ENCODE measurements around the gene MTA1. TPM values are rescaled to one million over a fixed set of nuclear protein-coding genes. Genes with fewer than 3 reads are reported as not detected.

The MTA1 gene
- total and polyA plus RNA-seq, 2 of the 8 experiments (the other 6 are each of a cell fraction or from before 2014, with no cell fraction given): 73.9 to 221 TPM

DNA sequence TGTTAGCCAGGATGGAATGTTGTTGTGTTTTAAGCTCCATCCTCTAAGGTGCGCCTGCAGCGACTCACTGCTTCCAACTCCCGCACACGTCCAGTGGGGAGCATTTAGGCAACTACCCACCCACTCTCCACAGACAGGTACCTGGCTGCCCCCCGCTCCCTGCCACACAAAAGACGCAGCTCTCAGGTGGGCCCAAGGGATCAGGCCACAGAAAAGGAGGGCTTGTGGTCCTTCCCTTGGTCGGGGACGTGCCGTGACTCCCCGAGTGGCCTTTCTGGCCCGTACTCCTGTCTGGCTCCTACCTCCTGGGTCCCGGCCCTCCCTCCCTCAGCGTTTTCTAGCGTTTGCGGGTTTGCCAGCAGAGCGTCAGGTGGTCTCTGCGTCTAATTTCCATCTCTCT lies 87.6 kb downstream of the MTA1 start:
- Histone ChIP-seq H3K4ac (replicated peaks; ENCODE audit: insufficient read length, low read depth, low read length) (no peak overlapping the region), H3K4me2 (ENCODE audit: insufficient read depth in 1 of 2, low read depth in 2 of 2, low read length in 2 of 2) (no peak overlapping the region), H2BK12ac (ENCODE audit: low read depth, low read length) (no peak overlapping the region), H4K20me1 (replicated peaks in 1 of 2; ENCODE audit: control insufficient read depth in 1 of 2, insufficient read depth in 2 of 2, low read length in 2 of 2) (no peaks in the 10 kb centered on the region), H2AK5ac (ENCODE audit: low read depth, low read length) (no peak overlapping the region), H3K27me3 (replicated peaks in 1 of 4; ENCODE audit: control insufficient read depth in 3 of 4, extremely low read depth in 1 of 4, insufficient read depth in 3 of 4, low read length in 3 of 4) (no peaks in the 10 kb centered on the region; a peak in 1 of 7 replicates), H3K4me3 (ENCODE audit: extremely low read depth in 1 of 4, insufficient read depth in 2 of 4, low read depth in 3 of 4, low read length in 4 of 4) (no peak overlapping the region), H4K5ac (ENCODE audit: insufficient read length, low read depth, low read length) (no peak overlapping the region), H3K27ac (ENCODE audit: low read depth, low read length) (no peak overlapping the region), H3K23me2 (ENCODE audit: low read depth, low read length) (no peaks in the 10 kb centered on the region), H3K18ac (ENCODE audit: extremely low read depth, low read length) (no peak overlapping the region), H2BK120ac (replicated peaks; ENCODE audit: low read depth, low read length) (no peak overlapping the region), H3K79me1 (ENCODE audit: low read depth, low read length) (no peaks in the 10 kb centered on the region), H2AFZ (ENCODE audit: low read length) (no peak overlapping the region), H3K36me3 (ENCODE audit: control insufficient read depth in 2 of 4, insufficient read depth in 4 of 4, low read length in 3 of 4) (no peaks in the 10 kb centered on the region), H3K23ac (ENCODE audit: insufficient read length) (no peak overlapping the region), H3K56ac (replicated peaks; ENCODE audit: insufficient read length, low read depth, low read length) (no peak overlapping the region), H3K14ac (ENCODE audit: insufficient read length) (no peak overlapping the region), H2BK15ac (ENCODE audit: low read length) (no peak overlapping the region), H3K9ac (replicated peaks in 1 of 4; ENCODE audit: extremely low read depth in 1 of 4, low read depth in 3 of 4, low read length in 3 of 4) (no peak overlapping the region), H4K8ac (ENCODE audit: extremely low read depth, insufficient read depth, low read length) (no peak overlapping the region), H3K4me1 (replicated peaks in 1 of 4; ENCODE audit: control insufficient read depth in 3 of 4, insufficient read depth in 4 of 4, low read length in 3 of 4) (no peaks in the 10 kb centered on the region; a peak in 1 of 7 replicates), H2BK20ac (ENCODE audit: low read length) (no peak overlapping the region), H3K9me3 (ENCODE audit: insufficient read depth in 2 of 2, low read depth in 1 of 2, low read length in 1 of 2) (peaks cover 0 to 6% of the 10 kb centered on the region in 2 experiments; a peak in 1 of 4 replicates), H4K91ac (replicated peaks; ENCODE audit: insufficient read length, low read length) (no peak overlapping the region), H2BK5ac (ENCODE audit: low read depth, low read length) (no peak overlapping the region), H3K79me2 (ENCODE audit: control insufficient read depth in 1 of 2, insufficient read depth in 2 of 2, low read length in 2 of 2) (no peaks in the 10 kb centered on the region)
- ChIA-PET CTCF (ENCODE audit: partially characterized antibody) (interaction anchor here (0.6 to 1.5 kb wide), 3 partner anchors 30 to 721 kb away, joined by 3 to 4 read pairs (median 4); no protein-coding TSS in a partner anchor), POLR2A (ENCODE audit: partially characterized antibody) (no interaction called here)
- DNase-seq (ENCODE audit: low read depth in 1 of 2, low spot score in 2 of 2) (no peak), FAIRE-seq (no peak)
- WGBS, 2 experiments (ENCODE audit: extremely low coverage in 1 of 2, insufficient coverage in 1 of 2, insufficient read length in 1 of 2, insufficient replicate concordance in 2 of 2, low coverage in 1 of 2, low lambda C conversion rate in 2 of 2, missing lambda C conversion rate in 1 of 2): 83% methylated on average over 17 of the region's 17 CpGs; no CpG with 5 or more reads in 1 of the 2 experiments
- TF ChIP-seq RXRA (IDR thresholded peaks at IDR 0.05; ENCODE audit: insufficient read depth, low read depth, low read length) (no peak), SRF (IDR thresholded peaks at IDR 0.05; ENCODE audit: low read depth, low read length) (no peak), SP1 (IDR thresholded peaks at IDR 0.05; ENCODE audit: low read depth, low read length) (no peak), HDAC2 (IDR thresholded peaks at IDR 0.05; ENCODE audit: borderline replicate concordance in 1 of 2, low read depth in 2 of 2, low read length in 2 of 2) (no peak), NANOG (IDR thresholded peaks at IDR 0.05; ENCODE audit: insufficient read depth, low read depth, low read length, poor library complexity, severe bottlenecking) (no peak), CTCF (IDR thresholded peaks at IDR 0.05; ENCODE audit: control extremely low read depth in 1 of 3, insufficient read depth in 1 of 3, low read depth in 1 of 3, low read length in 3 of 3) (no peak), FOSL1 (IDR thresholded peaks at IDR 0.05; ENCODE audit: insufficient read depth, low read depth, low read length) (no peak), BACH1 (IDR thresholded peaks at IDR 0.05; ENCODE audit: low read length) (no peak), JUND (IDR thresholded peaks at IDR 0.05; ENCODE audit: low read length) (no peak)
- TF ChIP-seq, protein P1, sequence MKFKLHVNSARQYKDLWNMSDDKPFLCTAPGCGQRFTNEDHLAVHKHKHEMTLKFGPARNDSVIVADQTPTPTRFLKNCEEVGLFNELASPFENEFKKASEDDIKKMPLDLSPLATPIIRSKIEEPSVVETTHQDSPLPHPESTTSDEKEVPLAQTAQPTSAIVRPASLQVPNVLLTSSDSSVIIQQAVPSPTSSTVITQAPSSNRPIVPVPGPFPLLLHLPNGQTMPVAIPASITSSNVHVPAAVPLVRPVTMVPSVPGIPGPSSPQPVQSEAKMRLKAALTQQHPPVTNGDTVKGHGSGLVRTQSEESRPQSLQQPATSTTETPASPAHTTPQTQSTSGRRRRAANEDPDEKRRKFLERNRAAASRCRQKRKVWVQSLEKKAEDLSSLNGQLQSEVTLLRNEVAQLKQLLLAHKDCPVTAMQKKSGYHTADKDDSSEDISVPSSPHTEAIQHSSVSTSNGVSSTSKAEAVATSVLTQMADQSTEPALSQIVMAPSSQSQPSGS (IDR thresholded peaks at IDR 0.05; ENCODE audit: low read length): no peak

Data from H1 (cell line).